HL-60/S4 (cell line): ENCODE measurements around the gene TOR2A.

ENCODE experiments used
- in situ Hi-C: fragments of 300-500 bp; cut with MboI; formaldehyde crosslinking; loops from 2 replicates; pipeline ENCODE4 v1.14.3; 2022; ENCODE audit warnings: low sequenced_read_pairs

Gene TOR2A

DNA sequence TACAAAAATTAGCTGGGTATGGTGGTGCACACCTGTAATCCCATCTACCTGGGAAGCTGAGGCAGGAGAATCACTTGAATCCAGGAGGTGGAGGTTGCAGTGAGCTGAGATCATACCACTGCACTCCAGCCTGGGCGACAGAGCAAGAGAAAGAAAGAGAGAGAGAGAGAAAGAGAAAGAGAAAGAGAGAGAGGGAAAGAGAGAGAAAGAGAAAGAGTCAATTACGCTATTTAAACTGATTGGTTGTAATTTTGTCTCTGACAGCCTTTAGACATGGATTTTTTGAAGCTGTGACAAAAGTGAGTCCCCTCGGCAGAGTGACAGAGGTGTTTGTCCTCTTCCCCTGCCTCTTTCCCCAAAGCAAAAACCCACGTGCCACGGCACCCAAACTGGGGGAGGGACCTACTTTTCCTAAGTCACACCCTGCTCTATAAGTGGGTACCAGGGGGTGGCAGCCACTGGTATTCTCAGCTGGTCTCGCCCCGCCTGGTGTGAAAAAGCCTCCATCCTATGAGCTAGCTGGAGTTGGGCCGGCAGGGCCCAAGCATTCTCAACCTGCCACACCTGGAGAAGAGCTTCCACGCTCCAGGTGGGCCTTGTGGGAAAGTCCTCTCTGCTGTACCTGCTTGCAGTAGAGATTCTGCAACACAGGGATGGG, 31.7 kb downstream of the TOR2A start:
- in situ Hi-C loops = no loop called here

DNA sequence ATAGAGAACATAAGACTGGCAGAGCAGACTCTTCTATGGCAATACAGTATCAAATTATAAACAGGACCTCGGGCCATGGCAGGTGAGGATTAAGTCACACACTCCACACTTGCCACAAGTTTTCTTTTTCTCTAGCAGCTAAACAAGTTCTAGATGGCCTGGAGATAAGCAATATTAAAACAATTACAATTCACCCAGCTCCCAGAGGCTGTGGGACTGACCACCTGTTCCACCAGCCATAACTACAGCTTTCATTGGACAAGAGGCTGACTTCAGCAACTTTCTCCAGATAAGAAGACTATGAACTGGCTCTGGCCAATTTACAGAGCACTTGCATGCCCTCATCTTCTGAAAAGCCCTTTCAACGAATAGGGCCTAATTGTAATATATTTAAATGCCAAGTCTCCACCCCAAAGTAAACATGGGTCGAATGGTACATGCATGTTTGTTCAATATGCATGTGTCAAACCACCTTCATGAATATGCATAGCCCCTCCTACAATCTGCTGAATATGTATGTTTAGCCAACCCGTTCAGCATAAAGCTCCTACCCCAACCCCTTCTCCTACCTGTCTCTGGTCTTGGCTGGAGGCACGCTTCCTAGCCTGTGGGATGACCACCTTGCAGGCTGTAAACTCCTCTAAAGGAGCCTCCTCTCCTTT, 34.4 kb downstream of the TOR2A start:
- in situ Hi-C loops = no loop called here

- in situ Hi-C loops = no loop called here
Observed at GRCh38 chr9:127700140-127700539, 35.0 kb downstream of the TOR2A start.

DNA sequence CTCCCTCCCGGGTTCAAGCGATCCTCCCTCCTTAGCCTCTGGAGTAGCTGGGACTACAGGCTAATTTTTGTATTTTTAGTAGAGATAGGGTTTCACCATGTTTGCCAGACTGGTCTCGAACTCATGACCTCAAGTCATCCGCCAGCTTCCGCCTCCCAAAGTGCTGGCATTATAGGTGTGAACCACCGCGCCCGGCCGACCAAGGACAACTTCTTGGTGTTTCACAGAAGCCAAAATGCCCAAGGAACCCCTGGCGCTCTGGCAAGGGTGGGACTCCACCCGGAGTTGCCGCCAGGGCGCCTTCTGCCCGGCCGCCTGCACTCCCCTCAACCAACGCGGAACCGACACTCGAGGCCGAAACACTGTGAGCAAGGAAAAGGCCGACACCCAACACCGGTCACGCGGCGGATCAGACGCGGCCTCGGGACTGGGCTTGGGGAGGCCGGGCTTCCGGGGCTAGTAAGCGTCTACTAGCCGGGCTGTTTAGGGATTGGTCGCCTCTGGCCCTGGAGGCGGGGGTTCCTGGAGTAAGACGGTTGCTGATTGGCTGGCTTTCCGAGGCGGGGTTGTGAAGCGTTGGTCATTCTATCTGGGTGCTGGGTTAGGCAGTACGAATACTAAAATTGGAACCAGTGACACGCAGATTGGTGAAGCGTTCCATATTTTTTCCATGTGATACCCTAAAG, 36.0 kb downstream of the TOR2A start:
- in situ Hi-C loops = no loop called here

- in situ Hi-C loops = no loop called here
Observed at GRCh38 chr9:127698386-127698785, 36.7 kb downstream of the TOR2A start.

- in situ Hi-C loops = no loop called here
Observed at GRCh38 chr9:127697575-127697974, 37.5 kb downstream of the TOR2A start.

DNA sequence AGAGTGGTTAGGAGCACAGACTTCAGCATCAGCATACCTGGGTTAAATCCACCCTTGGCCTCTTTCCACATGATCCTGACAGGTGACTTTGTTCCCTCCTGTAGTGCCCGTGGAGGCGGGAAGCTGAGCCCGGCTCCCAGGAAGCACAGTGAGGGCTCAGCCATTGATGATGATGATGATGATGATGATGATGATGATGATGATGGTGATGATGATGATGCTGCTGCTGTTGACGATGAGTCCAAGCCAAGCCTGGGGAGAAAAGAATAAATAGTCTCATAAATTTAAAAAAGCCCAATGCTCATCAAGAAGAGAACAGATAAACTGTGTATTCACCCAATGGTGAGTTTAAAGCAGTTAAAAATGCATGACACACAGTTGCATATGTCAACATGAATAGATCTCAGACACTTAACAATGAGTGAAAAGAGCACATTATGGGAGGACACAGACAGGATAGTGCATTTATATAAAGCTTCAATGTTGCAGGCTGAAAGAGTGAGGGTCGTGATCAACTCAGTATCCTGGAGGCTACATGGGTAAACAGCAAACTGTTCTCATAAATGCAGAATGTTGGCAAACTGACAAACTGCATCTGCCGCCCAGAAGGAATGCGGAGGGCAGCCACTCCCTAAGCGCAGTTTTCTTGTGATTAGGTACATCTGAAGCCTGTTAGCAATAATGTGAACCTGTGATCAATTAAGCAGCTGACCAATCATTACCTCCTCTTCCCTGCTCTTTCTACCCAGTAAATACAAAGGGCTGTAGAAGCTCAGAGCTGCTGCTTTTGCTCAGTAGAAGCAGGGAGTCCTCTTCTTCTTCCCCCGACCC, 40.0 kb downstream of the TOR2A start:
- in situ Hi-C loops = no loop called here

DNA sequence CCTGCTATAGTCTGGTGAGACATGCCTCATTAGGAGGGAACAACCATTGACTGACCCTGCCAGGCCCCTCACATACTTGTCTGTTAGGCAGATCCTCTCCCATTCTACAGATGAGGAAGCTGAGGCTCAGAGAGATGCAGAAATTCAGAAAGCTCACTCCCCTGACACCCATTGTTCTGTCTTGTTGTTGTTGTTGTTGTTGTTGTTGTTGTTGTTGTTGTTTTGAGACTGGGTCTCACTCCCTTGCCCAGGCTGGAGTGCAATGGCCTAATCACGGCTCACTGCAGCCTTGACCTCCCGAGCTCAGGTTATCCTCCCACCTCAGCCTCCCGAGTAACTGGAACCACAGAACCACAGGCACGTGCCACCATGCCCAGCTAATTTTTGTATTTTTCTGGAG, 41.4 kb downstream of the TOR2A start:
- in situ Hi-C loops = no loop called here

DNA sequence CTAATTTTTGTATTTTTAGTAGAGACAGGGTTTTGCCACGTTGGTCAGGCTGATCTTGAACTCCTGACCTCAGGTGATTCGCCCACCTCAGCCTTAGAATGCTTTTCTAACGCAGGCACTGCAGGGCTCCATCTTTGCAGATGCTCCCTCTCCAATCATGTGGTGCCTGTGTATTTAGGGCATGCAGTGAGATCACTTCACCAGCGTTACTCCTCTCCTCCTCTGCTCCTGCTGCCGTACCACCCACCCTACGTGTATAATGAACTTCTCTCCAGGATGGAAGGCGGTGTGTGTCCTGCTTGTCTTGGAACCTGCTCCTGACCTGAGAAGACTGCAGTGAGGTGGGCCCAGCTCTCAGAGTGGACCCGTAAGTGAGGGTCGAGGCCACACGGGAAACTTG, 42.0 kb downstream of the TOR2A start:
- in situ Hi-C loops = no loop called here

DNA sequence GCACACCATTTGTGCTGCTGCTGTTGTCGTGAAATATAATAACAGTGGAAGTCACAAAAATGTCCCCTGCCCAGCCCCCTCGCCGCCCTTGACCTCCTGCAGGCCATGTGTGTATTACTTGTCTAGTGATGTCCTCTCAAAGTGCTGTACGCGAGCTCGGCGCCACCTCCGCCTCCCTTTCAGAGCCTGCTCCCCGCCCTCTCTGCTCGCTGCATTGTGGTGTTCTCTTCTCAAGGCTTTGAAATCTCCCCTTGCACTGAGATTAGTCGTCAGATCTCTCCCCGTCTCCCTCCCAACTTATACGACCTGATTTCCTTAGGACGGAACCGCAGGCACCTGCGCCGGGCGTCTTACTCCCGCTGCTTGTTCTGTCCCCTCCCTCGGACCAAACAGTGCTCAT, 43.0 kb downstream of the TOR2A start:
- in situ Hi-C loops = no loop called here

DNA sequence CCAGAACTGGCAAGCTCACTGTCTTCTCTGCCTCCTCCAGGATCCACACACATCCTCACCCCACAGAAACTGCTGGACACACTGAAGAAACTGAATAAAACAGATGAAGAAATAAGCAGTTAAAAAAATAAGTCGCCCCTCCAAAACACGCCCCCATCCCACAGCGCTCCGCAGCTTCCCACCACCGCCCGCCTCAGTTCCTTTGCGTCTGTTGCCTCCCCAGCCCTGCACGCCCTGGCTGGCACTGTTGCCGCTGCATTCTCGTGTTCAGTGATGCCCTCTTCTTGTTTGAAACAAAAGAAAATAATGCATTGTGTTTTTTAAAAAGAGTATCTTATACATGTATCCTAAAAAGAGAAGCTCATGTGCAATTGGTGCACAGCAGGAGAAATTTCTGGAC, 44.4 kb downstream of the TOR2A start:
- in situ Hi-C loops = no loop called here

GRCh38 chr9:127689329-127690000, 45.6 kb downstream of the TOR2A start:
- in situ Hi-C loops = no loop called here

DNA sequence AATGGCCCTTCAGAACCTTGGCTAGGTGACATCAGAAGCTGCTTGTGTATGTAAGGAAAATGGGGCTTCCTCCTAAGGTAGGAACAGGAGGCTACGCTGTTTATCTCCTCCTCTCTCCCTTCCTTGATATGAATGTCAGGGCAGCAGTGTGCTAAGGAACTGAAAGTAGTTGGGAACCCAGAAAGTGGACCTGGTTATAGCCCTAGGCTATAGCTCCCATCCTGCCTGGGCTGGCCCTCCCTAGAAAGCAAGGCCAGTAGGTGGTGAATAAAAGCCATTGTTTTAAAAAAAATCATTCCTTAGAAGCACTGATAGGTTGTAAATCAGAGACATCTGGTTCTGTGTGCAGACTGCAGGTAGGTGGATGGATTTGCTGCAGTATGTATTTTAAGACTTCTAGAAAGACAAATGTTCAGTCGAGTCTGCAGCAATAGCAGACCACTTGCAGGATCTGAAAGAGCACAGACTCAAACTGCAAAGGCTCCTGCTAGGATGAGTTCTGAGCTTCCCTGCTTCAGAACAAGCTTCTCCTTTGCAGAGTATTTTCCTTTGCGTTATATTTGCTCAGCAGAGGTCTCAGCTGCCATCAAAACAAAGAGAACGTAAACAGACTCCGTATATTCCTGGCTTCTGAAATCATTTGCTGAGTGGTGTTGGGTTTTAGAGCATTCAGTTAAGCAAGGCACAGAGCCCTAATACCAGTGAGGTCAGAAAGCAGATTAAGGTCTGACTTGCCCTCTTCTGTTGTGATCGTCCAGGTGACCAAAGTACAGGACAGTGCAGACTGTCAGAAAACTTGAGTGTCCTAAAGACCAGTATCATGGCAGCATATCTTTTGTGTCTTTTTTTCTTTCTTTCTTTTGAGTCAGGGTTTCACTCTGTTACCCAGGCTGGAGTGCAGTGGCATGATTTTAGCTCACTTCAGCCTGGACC, 48.4 kb downstream of the TOR2A start:
- in situ Hi-C loops = no loop called here

- in situ Hi-C loops = no loop called here
Observed at GRCh38 chr9:127684576-127684975, 50.5 kb downstream of the TOR2A start.

DNA sequence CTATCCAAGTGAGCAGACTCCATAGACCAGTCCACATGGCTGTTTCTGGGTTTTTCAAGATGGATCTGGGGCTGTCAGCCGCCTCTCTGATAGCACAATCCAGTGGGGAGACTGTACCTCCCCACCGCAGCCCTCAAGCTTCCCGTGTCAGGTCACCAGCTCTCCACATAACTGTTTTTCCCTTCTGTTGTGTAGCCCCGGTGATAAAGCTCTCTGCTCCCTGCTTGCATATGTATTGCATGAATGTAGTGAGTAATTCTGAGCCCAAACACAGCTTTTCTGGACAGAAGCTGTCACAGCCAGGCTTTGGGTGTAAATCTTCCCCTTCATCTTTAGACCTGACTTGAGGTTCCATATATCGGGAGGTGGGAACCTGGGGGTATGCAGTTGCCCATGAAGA, 51.4 kb downstream of the TOR2A start:
- in situ Hi-C loops = no loop called here

GRCh38 chr9:127682351-127683136, 52.5 kb downstream of the TOR2A start:
- in situ Hi-C loops = no loop called here
